H7 (cell line): ENCODE data around the gene RPS5. TPM values are rescaled to one million over a fixed set of nuclear protein-coding genes. Genes with fewer than 3 reads are reported as not detected.
A peak's percentile ranks its signal among the peaks of the same experiment; 100 is the strongest.
"Not testable (repeated sequence)": the region's sequence is repeated elsewhere in the genome, so short reads cannot be mapped to it uniquely, and the experiment has no call there.

Experiments
- DNase-seq: peaks from one replicate; pipeline ENCODE4 v3.0.0; 2012
- H3K27me3 ChIP-seq: 2 replicates; pipeline ENCODE4 v1.6.0; 2011; ENCODE audit warnings: mild to moderate bottlenecking, low read length; ENCODE audit not compliant: control insufficient read depth, insufficient read depth
- H3K36me3 ChIP-seq: replicated peaks from 2 replicates; pipeline ENCODE4 v1.5.1; 2011; ENCODE audit warnings: low read length; ENCODE audit not compliant: control insufficient read depth, insufficient read depth
- H3K4me3 ChIP-seq: 2 replicates; pipeline ENCODE4 v1.5.1; 2011; ENCODE audit warnings: low read depth, mild to moderate bottlenecking, control low read depth, low read length, moderate library complexity; ENCODE audit not compliant: insufficient read depth
- total RNA-seq: library from RNA; depleted of rRNA; stranded (reverse); fragments of >200 nt; shearing (Covaris generic); gene quantifications from 2 replicates; pipeline ENCODE4 v1.2.3, GENCODE V29; 2014; rRNA removed

RPS5 gene
- total RNA-seq, 1 experiment from 2014 or later: 2,937 TPM

DNA sequence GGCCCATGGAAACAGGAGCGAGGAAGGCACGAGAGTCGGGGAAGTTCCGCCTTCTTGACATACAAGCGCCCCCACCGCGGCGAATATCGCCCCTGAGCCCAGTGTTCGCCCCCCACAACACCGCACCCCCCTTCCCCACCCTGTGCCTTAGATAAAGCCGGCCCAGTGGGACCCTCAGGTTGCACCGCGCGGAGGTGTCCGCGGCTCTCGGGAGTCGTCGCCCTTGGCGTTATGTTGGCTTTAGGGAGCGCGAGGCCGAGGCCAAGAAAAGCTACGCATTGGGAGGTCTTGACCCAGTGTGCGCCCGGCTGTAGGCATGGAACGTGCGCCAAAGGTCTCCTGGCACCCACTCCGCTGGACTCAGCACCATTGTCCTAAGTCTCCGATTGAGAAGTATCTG lies 53.5 kb downstream of the RPS5 start:
- peak; percentile 35 for DNase-seq
- Histone ChIP-seq H3K36me3 (no peaks in the 10 kb centered on the region; the same call in 1 of the 2 replicates), H3K27me3 (peaks cover 2% of the 10 kb centered on the region), H3K4me3 (peak overlapping the region; percentile 50)

GRCh38 chr19:58442986-58443385 lies 55.9 kb downstream of the RPS5 start:
- not testable (repeated sequence) for H3K27me3 ChIP-seq, H3K36me3 ChIP-seq

More at GRCh38 chr19:58442986-58443385, 55.9 kb downstream of the RPS5 start:
- not testable (repeated sequence) for H3K4me3 ChIP-seq, DNase-seq

Other genes starting within 250 kb of the RPS5 start
- gene ZNF329, start 236.5 kb upstream of the RPS5 start, total RNA-seq: 9.1 and 14.2 TPM in 2 replicates
- 18.8 and 26.0 TPM in 2 replicates for gene ZNF274, start 204.2 kb upstream of the RPS5 start, total RNA-seq
- 31.6 and 35.4 TPM in 2 replicates for gene ZNF544, start 158.4 kb upstream of the RPS5 start, total RNA-seq
- 9.4 and 11.9 TPM in 2 replicates for gene ZNF8, start 108.3 kb upstream of the RPS5 start, total RNA-seq
- 21.7 and 24.8 TPM in 2 replicates for gene ERVK3-1, start 81.9 kb upstream of the RPS5 start, total RNA-seq
- gene ZSCAN22, start 60.3 kb upstream of the RPS5 start, total RNA-seq: 2.6 and 2.7 TPM in 2 replicates
- 33.8 and 45.5 TPM in 2 replicates for gene A1BG, start 33.8 kb upstream of the RPS5 start, total RNA-seq
- 3.0 and 3.2 TPM in 2 replicates for gene ZNF497, start 24.5 kb upstream of the RPS5 start, total RNA-seq
- gene ZNF837, start 6.2 kb upstream of the RPS5 start, total RNA-seq: 4.4 and 7.7 TPM in 2 replicates
- 0.70 TPM in 1 of 2 replicates, not detected in the other for gene RNF225, start 8.4 kb downstream of the RPS5 start, total RNA-seq
- gene ZNF584, start 21.4 kb downstream of the RPS5 start, total RNA-seq: 3.7 and 10.2 TPM in 2 replicates
- gene ZNF132, start 52.9 kb downstream of the RPS5 start, total RNA-seq: 2.1 and 3.8 TPM in 2 replicates
- 2.6 and 4.7 TPM in 2 replicates for gene ZNF324B, start 64.4 kb downstream of the RPS5 start, total RNA-seq
- gene ZNF324, start 79.8 kb downstream of the RPS5 start, total RNA-seq: 6.6 and 6.8 TPM in 2 replicates
- 7.4 and 8.4 TPM in 2 replicates for gene ZNF446, start 89.1 kb downstream of the RPS5 start, total RNA-seq
- 19.4 and 23.9 TPM in 2 replicates for gene SLC27A5, start 124.7 kb downstream of the RPS5 start, total RNA-seq
- gene ZBTB45, start 132.5 kb downstream of the RPS5 start, total RNA-seq: 12.6 and 20.4 TPM in 2 replicates
- gene TRIM28, start 156.8 kb downstream of the RPS5 start, total RNA-seq: 1,648 and 1,979 TPM in 2 replicates
- gene CHMP2A, start 167.8 kb downstream of the RPS5 start, total RNA-seq: 85.9 and 96.2 TPM in 2 replicates
- gene UBE2M, start 171.3 kb downstream of the RPS5 start, total RNA-seq: 131 and 188 TPM in 2 replicates
- 11.0 and 12.5 TPM in 2 replicates for gene MZF1, start 186.1 kb downstream of the RPS5 start, total RNA-seq